Stimulated activated naive CD8-positive, alpha-beta T cell treated with anti-CD3 and anti-CD28 coated beads, Interleukin-15, amount 100 ng/mL, for 72 hours (primary cell): ENCODE measurements around the gene DSCAML1.

Experiments
- ATAC-seq: fragments of 150-1000 bp; cut with Tn5 transposase; 2 replicates; pipeline ENCODE4 v1.10.0; 2021; ENCODE audit warnings: mild to moderate bottlenecking, moderate library complexity
- DNase-seq, 2 donors: peaks; one replicate each; pipeline ENCODE4 v3.0.0; 2021 to 2022
- H3K27ac Mint-ChIP-seq, 2 donors: one replicate each; pipeline ENCODE4 v1.8.0; 2022; ENCODE audit warnings: mild to moderate bottlenecking in 2 of 2, mixed read lengths in 2 of 2, moderate library complexity in 2 of 2
- H3K27me3 Mint-ChIP-seq: one replicate; pipeline ENCODE4 v1.8.0; 2022; ENCODE audit warnings: mixed read lengths
- H3K4me1 Mint-ChIP-seq: one replicate; pipeline ENCODE4 v1.8.0; 2022; ENCODE audit warnings: mild to moderate bottlenecking, mixed read lengths
- H3K4me3 Mint-ChIP-seq, 2 donors: one replicate each; pipeline ENCODE4 v1.8.0; 2022; ENCODE audit warnings: mild to moderate bottlenecking in 2 of 2, mixed read lengths in 2 of 2, moderate library complexity in 1 of 2
- H3K9me3 Mint-ChIP-seq, 2 donors: one replicate each; pipeline ENCODE4 v1.8.0; 2022; ENCODE audit warnings: mixed read lengths in 2 of 2

Gene DSCAML1

GRCh38 chr11:117747892-117748291 lies 49.1 kb downstream of the DSCAML1 start:
- Mint-ChIP-seq H3K27ac (no peak overlapping the region), H3K27me3 (peaks cover 17% of the 10 kb centered on the region), H3K9me3 (no peaks in the 10 kb centered on the region), H3K4me1 (peaks cover 8% of the 10 kb centered on the region), H3K4me3 (no peak overlapping the region)
- DNase-seq (no peak), ATAC-seq (no peak)

- ATAC-seq (no peak), DNase-seq (no peak)
- peaks cover 25% of the 10 kb centered on the region for H3K27me3 Mint-ChIP-seq
- H3K4me1 Mint-ChIP-seq: peaks cover 8% of the 10 kb centered on the region
- H3K9me3 Mint-ChIP-seq: no peaks in the 10 kb centered on the region
- H3K27ac Mint-ChIP-seq: no peak overlapping the region
- no peak overlapping the region for H3K4me3 Mint-ChIP-seq
Observed at GRCh38 chr11:117745346-117745745, 51.7 kb downstream of the DSCAML1 start.

- ATAC-seq (no peak), DNase-seq (no peak)
- Mint-ChIP-seq H3K9me3 (no peaks in the 10 kb centered on the region), H3K4me3 (no peak overlapping the region), H3K27ac (no peak overlapping the region), H3K27me3 (peaks cover 32% of the 10 kb centered on the region), H3K4me1 (peaks cover 8% of the 10 kb centered on the region)
Observed at GRCh38 chr11:117744471-117745150, 52.4 kb downstream of the DSCAML1 start.

GRCh38 chr11:117743121-117743815 lies 53.7 kb downstream of the DSCAML1 start:
- peaks cover 8% of the 10 kb centered on the region for H3K4me1 Mint-ChIP-seq
- ATAC-seq: peak; percentile 48
- H3K4me3 Mint-ChIP-seq: no peak overlapping the region
- H3K9me3 Mint-ChIP-seq: no peaks in the 10 kb centered on the region
- DNase-seq: no peak
- peaks cover 46% of the 10 kb centered on the region for H3K27me3 Mint-ChIP-seq
- H3K27ac Mint-ChIP-seq: peak overlapping the region in 1 of 2 donors; percentile 22

GRCh38 chr11:117738246-117738957 lies 58.6 kb downstream of the DSCAML1 start:
- ATAC-seq (no peak), DNase-seq (no peak)
- peaks cover 4% of the 10 kb centered on the region for H3K4me1 Mint-ChIP-seq
- no peak overlapping the region for H3K4me3 Mint-ChIP-seq
- H3K27me3 Mint-ChIP-seq: peaks cover 33% of the 10 kb centered on the region
- H3K27ac Mint-ChIP-seq: no peak overlapping the region
- no peaks in the 10 kb centered on the region for H3K9me3 Mint-ChIP-seq

GRCh38 chr11:117735350-117735977 lies 61.6 kb downstream of the DSCAML1 start:
- no peaks in the 10 kb centered on the region for H3K9me3 Mint-ChIP-seq
- no peak for ATAC-seq
- H3K27me3 Mint-ChIP-seq: peaks cover 22% of the 10 kb centered on the region
- H3K4me1 Mint-ChIP-seq: no peaks in the 10 kb centered on the region
- DNase-seq: no peak
- no peak overlapping the region for H3K27ac Mint-ChIP-seq
- no peak overlapping the region for H3K4me3 Mint-ChIP-seq

- H3K9me3 Mint-ChIP-seq: no peaks in the 10 kb centered on the region
- DNase-seq (no peak), ATAC-seq (no peak)
- H3K27ac Mint-ChIP-seq: no peak overlapping the region
- peaks cover 14% of the 10 kb centered on the region for H3K27me3 Mint-ChIP-seq
- no peak overlapping the region for H3K4me3 Mint-ChIP-seq
- H3K4me1 Mint-ChIP-seq: no peaks in the 10 kb centered on the region
Observed at GRCh38 chr11:117734601-117735024, 62.4 kb downstream of the DSCAML1 start.

- Mint-ChIP-seq H3K27ac (peak overlapping the region in 1 of 2 donors; percentile 43), H3K9me3 (no peaks in the 10 kb centered on the region), H3K4me1 (no peaks in the 10 kb centered on the region), H3K4me3 (no peak overlapping the region), H3K27me3 (peaks cover under 1% of the 10 kb centered on the region)
- DNase-seq (no peak), ATAC-seq (no peak)
Observed at GRCh38 chr11:117733316-117733715, 63.7 kb downstream of the DSCAML1 start.

- Mint-ChIP-seq H3K27ac (no peak overlapping the region), H3K27me3 (no peaks in the 10 kb centered on the region), H3K4me1 (no peaks in the 10 kb centered on the region), H3K4me3 (no peak overlapping the region), H3K9me3 (no peaks in the 10 kb centered on the region)
- DNase-seq (no peak), ATAC-seq (no peak)
Observed at GRCh38 chr11:117731722-117732290, 65.2 kb downstream of the DSCAML1 start.

- Mint-ChIP-seq H3K4me1 (no peaks in the 10 kb centered on the region), H3K27ac (no peak overlapping the region), H3K9me3 (no peaks in the 10 kb centered on the region), H3K27me3 (peaks cover 5% of the 10 kb centered on the region), H3K4me3 (no peak overlapping the region)
- DNase-seq (no peak), ATAC-seq (no peak)
Observed at GRCh38 chr11:117730208-117730800, 66.7 kb downstream of the DSCAML1 start.

- H3K27me3 Mint-ChIP-seq: peaks cover 7% of the 10 kb centered on the region
- ATAC-seq: no peak
- no peak overlapping the region for H3K4me3 Mint-ChIP-seq
- H3K4me1 Mint-ChIP-seq: no peaks in the 10 kb centered on the region
- no peak for DNase-seq
- no peaks in the 10 kb centered on the region for H3K9me3 Mint-ChIP-seq
- no peak overlapping the region for H3K27ac Mint-ChIP-seq
Observed at GRCh38 chr11:117725048-117725734, 71.8 kb downstream of the DSCAML1 start.

GRCh38 chr11:117724621-117725020 lies 72.4 kb downstream of the DSCAML1 start:
- H3K27ac Mint-ChIP-seq: no peak overlapping the region
- ATAC-seq: no peak

GRCh38 chr11:117724104-117724503 lies 72.9 kb downstream of the DSCAML1 start:
- H3K4me3 Mint-ChIP-seq: no peak overlapping the region
- H3K27me3 Mint-ChIP-seq: peaks cover 7% of the 10 kb centered on the region
- no peaks in the 10 kb centered on the region for H3K9me3 Mint-ChIP-seq
- H3K27ac Mint-ChIP-seq: no peak overlapping the region
- no peaks in the 10 kb centered on the region for H3K4me1 Mint-ChIP-seq
- DNase-seq (no peak), ATAC-seq (no peak)

More at GRCh38 chr11:117724621-117725020, 72.4 kb downstream of the DSCAML1 start:
- Mint-ChIP-seq H3K4me3 (no peak overlapping the region), H3K27me3 (peaks cover 7% of the 10 kb centered on the region), H3K9me3 (no peaks in the 10 kb centered on the region), H3K4me1 (no peaks in the 10 kb centered on the region)
- no peak for DNase-seq

GRCh38 chr11:117723277-117724024 lies 73.6 kb downstream of the DSCAML1 start:
- no peaks in the 10 kb centered on the region for H3K9me3 Mint-ChIP-seq
- no peak for DNase-seq
- no peak overlapping the region for H3K4me3 Mint-ChIP-seq
- H3K4me1 Mint-ChIP-seq: no peaks in the 10 kb centered on the region
- H3K27me3 Mint-ChIP-seq: peaks cover 7% of the 10 kb centered on the region
- ATAC-seq: no peak
- no peak overlapping the region for H3K27ac Mint-ChIP-seq
